Prostate gland (tissue), 2 donors: ENCODE results near the gene ADAM20.
"Not testable (repeated sequence)": the region's sequence is repeated elsewhere in the genome, so short reads cannot be mapped to it uniquely, and the experiment has no call there.

Experiments used
- CTCF ChIP-seq, 4 experiments: fragments of 200-600 bp in 2 of 4; fragments of 450-650 bp in 2 of 4; sonication (generic) in 2 of 4; IDR thresholded peaks; 1 replicate in 3 of 4; 2 replicates in 1 of 4; pipeline ENCODE4 v1.5.1; 2016 to 2019; ENCODE audit warnings: antibody characterized with exemption in 4 of 4, mild to moderate bottlenecking in 2 of 4, moderate library complexity in 2 of 4
- POLR2A ChIP-seq: fragments of 450-650 bp; IDR thresholded peaks from one replicate; pipeline ENCODE4 v1.6.1; 2016; ENCODE audit warnings: antibody characterized with exemption, mild to moderate bottlenecking
- POLR2AphosphoS5 ChIP-seq: sonication (generic); formaldehyde crosslinking; IDR thresholded peaks from one replicate; pipeline ENCODE4 v1.6.1; 2017; ENCODE audit warnings: antibody characterized with exemption

- TF ChIP-seq CTCF (IDR thresholded peaks at IDR 0.05); POLR2A; POLR2AphosphoS5: not testable (repeated sequence)
Measured at GRCh38 chr14:70475459-70475858, 59.3 kb downstream of the ADAM20 start.
